Heart left ventricle (tissue), 13 donors: Measurements from ENCODE around the gene SETD3.

ENCODE experiments used
- CTCF ChIP-seq, 12 donors: fragments of 200-600 bp; sonication (generic) in 4 of 12; IDR thresholded peaks; one replicate each; pipeline versions ENCODE4 v1.5.0 to v1.8.0; 2018 to 2022; ENCODE audit warnings: antibody characterized with exemption in 12 of 12, mild to moderate bottlenecking in 5 of 12
- POLR2A ChIP-seq, 2 donors: fragments of 450-650 bp; IDR thresholded peaks; one replicate each; pipeline ENCODE4 v1.6.1; 2017; ENCODE audit warnings: antibody characterized with exemption in 2 of 2, mild to moderate bottlenecking in 2 of 2, moderate library complexity in 2 of 2
- donor health status: ischemic (EF 13 %, LVEDD 7.1; RV severe dilation, severe dysfunction).
- donor health status: DM: no; HTN: yes; CAD: no.
- donor health status: DM: no; HTN: no; CAD: no.
- donor health status: ischemic (EF 25% LVEDD 6.9; RV normal size, moderate dysfunction).
- donor health status: ischemic (EF 25% LVEDD 5.7; RV mildly dilated, moderate dysfunction).
- donor health status: ischemic (EF 35%, LVEDD 5.7; RV mildly dilated, moderate dysfunction).
- donor health status: nonischemic (EF 11% LVEDD 7.7; RV severe dilation, severe dysfunction).
- donor health status: DM: yes; HTN: yes; CAD: no.
- donor health status: PGD.
- donor health status: ischemic (EF 29% LVEDD 5.4; RV normal size, mild dysfunction).
- donor health status: nonischemic (EF 23%, LVEDD 6.1; RV moderate dilation, normal function).

GRCh38 chr14:99509871-99510555, 29.4 kb upstream of the SETD3 start:
- no peak for TF ChIP-seq POLR2A (IDR thresholded peaks at IDR 0.05)
- TF ChIP-seq CTCF (IDR thresholded peaks at IDR 0.05), result no peak
